HL-60 (cell line): ENCODE results near the gene C8G.

Experiments
- DNase-seq, 2 experiments: peaks; one replicate each; pipeline ENCODE4 v3.0.0-alpha.2; 2010 to 2020; ENCODE audit warnings: low read depth in 1 of 2, low spot score in 1 of 2
- H3K27ac ChIP-seq: fragments of 250-450 bp; sonication (Bioruptor Pico); replicated peaks from 2 replicates; pipeline ENCODE4 v1.5.1; 2020; ENCODE audit warnings: mild to moderate bottlenecking, moderate library complexity
- H3K27me3 ChIP-seq: fragments of 250-450 bp; sonication (Bioruptor Pico); 2 replicates; pipeline ENCODE4 v1.5.1; 2021; ENCODE audit warnings: mild to moderate bottlenecking, moderate library complexity; ENCODE audit not compliant: insufficient read depth, poor library complexity, severe bottlenecking
- H3K4me3 ChIP-seq: replicated peaks from 2 replicates; pipeline ENCODE4 v1.5.1; 2011; ENCODE audit warnings: mild to moderate bottlenecking, control low read depth, low read length; ENCODE audit not compliant: insufficient read depth
- GABPA ChIP-seq: IDR thresholded peaks from 2 replicates; pipeline ENCODE4 v1.6.1; 2012; ENCODE audit warnings: low read depth
- POLR2AphosphoS5 ChIP-seq: IDR thresholded peaks from 2 replicates; pipeline ENCODE4 v1.6.1; 2012; ENCODE audit warnings: low read depth
- REST ChIP-seq: IDR thresholded peaks from 2 replicates; pipeline ENCODE4 v1.6.1; 2012; ENCODE audit warnings: low read depth; ENCODE audit not compliant: insufficient replicate concordance
- SPI1 ChIP-seq: IDR thresholded peaks from 2 replicates; pipeline ENCODE4 v1.6.1; 2012; ENCODE audit warnings: low read depth, mild to moderate bottlenecking, borderline replicate concordance
- TF ChIP-seq, protein P1 (sequence below): IDR thresholded peaks from one replicate; pipeline ENCODE4 v1.5.1; 2011; ENCODE audit warnings: low read length, control low read depth, inconsistent platforms; ENCODE audit not compliant: insufficient read depth

C8G gene

DNA sequence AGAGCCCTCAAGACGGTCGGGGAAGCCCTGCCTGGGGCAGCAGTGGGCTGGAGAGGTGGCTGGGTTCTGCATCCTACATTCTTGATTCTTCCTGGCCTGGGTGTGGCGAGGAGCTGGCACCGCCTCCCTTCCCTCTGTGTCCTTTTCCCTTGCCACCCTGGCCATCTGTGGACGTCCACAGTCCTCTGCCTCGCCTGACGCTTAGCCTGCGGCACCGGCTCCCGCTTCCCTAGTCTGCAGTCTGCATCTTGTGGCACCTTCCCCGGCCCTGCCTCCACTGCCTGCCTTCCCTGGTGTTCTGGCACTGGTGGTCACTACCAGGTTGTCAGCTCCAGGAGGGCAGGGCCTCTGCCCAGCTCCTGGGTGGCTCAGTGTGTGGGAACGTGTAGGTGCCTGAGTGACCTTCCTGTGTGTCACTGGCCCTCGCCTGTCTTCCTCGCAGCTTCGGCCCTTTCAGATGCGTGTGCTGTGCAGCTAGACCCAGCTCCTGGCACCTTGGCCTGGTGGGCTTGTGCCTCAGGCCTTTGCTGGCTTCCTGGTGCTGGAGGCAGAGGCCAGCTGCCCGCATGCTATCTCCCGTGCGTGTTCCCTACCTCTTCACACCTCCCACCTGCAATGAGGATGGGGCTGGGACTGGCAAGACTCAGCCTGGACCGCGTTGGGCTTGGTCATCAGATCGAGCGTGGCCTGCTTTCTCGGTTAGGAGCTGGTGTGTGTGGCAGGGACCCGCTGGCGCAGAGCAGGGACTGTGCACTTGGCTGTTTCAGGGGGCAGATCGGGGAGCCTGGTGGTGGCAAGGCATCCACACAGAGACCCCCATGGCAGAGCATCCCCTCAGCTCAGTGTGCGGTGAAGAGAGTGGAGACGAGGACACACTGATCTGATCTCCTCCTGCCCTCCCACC is 37.8 kb upstream of the C8G start:
- Histone ChIP-seq H3K27ac (no peak overlapping the region), H3K27me3 (no peaks in the 10 kb centered on the region), H3K4me3 (no peak overlapping the region)
- no peak for DNase-seq
- TF ChIP-seq POLR2AphosphoS5: no peak

DNA sequence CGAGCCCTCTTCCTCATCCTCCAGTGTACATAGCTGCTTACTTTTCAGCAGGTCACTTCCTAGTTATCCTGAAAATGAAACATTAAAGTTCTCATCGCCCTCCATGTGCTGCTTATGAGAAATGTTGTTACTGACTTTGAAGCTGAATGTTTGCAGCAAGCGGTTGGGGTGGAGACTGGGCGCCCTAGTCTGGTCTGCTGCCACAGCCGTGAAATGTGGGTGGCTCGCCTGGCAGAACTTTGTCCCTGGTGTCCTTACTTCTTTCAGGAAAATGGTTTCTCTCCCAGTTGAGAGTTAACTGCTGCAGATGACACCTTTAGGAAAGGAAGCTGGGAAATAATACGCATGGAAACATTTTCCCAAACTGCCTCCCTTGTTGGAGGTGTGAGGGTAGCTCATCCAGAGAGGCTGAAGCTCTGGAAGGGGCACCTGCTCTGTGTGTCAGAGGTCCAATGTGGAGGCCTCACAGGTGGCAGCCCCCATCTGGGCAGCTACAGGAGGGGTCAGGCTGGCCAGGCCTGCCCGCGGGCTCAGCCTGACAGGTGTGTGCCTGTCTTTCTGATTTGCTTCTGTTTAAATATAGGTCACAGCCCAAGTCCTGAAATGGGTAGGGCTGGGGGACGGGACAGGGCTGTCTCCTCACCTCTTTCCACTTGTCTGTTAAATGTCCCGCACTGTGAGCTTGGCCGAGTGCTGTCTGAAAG is 34.7 kb upstream of the C8G start:
- no peak for DNase-seq
- TF ChIP-seq POLR2AphosphoS5 (no peak), REST (no peak), SPI1 (no peak)
- no peak overlapping the region for H3K27ac ChIP-seq
- no peaks in the 10 kb centered on the region for H3K27me3 ChIP-seq
- no peak overlapping the region for H3K4me3 ChIP-seq

- H3K27ac ChIP-seq: no peak overlapping the region
- no peaks in the 10 kb centered on the region for H3K27me3 ChIP-seq
- DNase-seq: no peak
- TF ChIP-seq SPI1 (no peak), GABPA (no peak), REST (no peak), POLR2AphosphoS5 (no peak)
- TF ChIP-seq, protein P1, sequence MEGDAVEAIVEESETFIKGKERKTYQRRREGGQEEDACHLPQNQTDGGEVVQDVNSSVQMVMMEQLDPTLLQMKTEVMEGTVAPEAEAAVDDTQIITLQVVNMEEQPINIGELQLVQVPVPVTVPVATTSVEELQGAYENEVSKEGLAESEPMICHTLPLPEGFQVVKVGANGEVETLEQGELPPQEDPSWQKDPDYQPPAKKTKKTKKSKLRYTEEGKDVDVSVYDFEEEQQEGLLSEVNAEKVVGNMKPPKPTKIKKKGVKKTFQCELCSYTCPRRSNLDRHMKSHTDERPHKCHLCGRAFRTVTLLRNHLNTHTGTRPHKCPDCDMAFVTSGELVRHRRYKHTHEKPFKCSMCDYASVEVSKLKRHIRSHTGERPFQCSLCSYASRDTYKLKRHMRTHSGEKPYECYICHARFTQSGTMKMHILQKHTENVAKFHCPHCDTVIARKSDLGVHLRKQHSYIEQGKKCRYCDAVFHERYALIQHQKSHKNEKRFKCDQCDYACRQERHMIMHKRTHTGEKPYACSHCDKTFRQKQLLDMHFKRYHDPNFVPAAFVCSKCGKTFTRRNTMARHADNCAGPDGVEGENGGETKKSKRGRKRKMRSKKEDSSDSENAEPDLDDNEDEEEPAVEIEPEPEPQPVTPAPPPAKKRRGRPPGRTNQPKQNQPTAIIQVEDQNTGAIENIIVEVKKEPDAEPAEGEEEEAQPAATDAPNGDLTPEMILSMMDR: no peak
- no peak overlapping the region for H3K4me3 ChIP-seq
Measured at GRCh38 chr9:136910901-136911245, 34.2 kb upstream of the C8G start.

DNA sequence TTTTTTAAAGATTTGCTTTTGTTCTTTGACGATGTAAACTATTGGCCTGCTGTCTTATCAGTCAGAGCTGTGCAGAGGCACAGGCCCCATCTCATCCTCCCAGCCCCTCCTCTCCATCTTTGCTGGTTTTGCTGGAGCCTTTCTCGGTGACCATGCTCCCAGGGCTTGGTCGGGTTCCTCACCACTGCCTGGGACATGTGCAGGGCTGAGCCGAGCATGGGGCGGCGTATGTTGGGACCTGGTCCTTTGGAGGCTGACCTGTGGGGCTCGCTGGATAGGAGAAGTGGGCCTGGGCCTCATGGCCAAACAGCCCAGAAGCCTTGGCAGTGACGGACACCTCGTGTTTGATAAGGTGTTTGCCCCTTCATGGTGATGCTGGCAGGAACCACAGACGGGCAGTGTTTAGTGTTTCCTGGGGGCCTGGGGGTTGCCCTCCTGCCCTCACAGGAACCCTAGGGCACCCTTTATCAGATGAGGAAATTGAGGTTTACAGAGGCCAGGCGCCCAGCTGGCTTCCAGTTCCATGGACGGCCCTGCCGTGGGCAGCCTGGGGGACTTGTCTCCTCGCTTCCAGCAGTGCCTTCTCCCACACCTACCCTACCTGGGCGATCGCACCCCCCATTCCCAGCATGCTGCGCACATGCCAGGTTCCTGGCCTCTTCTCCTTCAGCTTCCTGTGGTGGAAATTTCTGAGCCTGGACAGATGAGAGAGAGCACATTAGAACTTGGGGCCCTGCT is 31.2 kb upstream of the C8G start:
- Histone ChIP-seq H3K27ac (no peak overlapping the region), H3K27me3 (no peaks in the 10 kb centered on the region), H3K4me3 (no peak overlapping the region)
- DNase-seq: no peak
- TF ChIP-seq POLR2AphosphoS5 (no peak), GABPA (no peak), REST (no peak), SPI1 (no peak)
- TF ChIP-seq, protein P1: no peak
